Kidney epithelial cell (primary cell): ENCODE measurements around the gene LRATD1. TPM values are rescaled to one million over a fixed set of nuclear protein-coding genes. Genes with fewer than 3 reads are reported as not detected.

Experiments
- DNase-seq: peaks from one replicate; pipeline ENCODE4 v3.0.0-alpha.2; 2010; ENCODE audit warnings: low read depth
- H3K27me3 ChIP-seq: 2 replicates; pipeline ENCODE4 v1.6.0; 2011; ENCODE audit warnings: low read length; ENCODE audit not compliant: control insufficient read depth, insufficient read depth
- H3K36me3 ChIP-seq: 2 replicates; pipeline ENCODE4 v1.5.1; 2011; ENCODE audit warnings: low read length; ENCODE audit not compliant: control insufficient read depth, insufficient read depth
- H3K4me3 ChIP-seq: 2 replicates; pipeline ENCODE4 v1.5.1; 2011; ENCODE audit warnings: low read depth, mild to moderate bottlenecking, control low read depth, low read length
- total RNA-seq: library from RNA; depleted of rRNA; stranded (reverse); fragments of >200 nt; gene quantifications from 2 replicates; pipeline ENCODE4 v1.2.3, GENCODE V29; 2015
- TF ChIP-seq, protein P1 (sequence below): IDR thresholded peaks from 2 replicates; pipeline ENCODE4 v1.5.1; 2011; ENCODE audit warnings: mild to moderate bottlenecking, moderate library complexity, low read length, control low read depth, inconsistent platforms; ENCODE audit not compliant: insufficient read depth, poor library complexity, severe bottlenecking

LRATD1 gene
- total RNA-seq, 1 donor from 2014 or later: 11.4 TPM

GRCh38 chr2:14633461-14634181, 1.1 kb downstream of the LRATD1 start:
- DNase-seq: no peak
- TF ChIP-seq, protein P1, sequence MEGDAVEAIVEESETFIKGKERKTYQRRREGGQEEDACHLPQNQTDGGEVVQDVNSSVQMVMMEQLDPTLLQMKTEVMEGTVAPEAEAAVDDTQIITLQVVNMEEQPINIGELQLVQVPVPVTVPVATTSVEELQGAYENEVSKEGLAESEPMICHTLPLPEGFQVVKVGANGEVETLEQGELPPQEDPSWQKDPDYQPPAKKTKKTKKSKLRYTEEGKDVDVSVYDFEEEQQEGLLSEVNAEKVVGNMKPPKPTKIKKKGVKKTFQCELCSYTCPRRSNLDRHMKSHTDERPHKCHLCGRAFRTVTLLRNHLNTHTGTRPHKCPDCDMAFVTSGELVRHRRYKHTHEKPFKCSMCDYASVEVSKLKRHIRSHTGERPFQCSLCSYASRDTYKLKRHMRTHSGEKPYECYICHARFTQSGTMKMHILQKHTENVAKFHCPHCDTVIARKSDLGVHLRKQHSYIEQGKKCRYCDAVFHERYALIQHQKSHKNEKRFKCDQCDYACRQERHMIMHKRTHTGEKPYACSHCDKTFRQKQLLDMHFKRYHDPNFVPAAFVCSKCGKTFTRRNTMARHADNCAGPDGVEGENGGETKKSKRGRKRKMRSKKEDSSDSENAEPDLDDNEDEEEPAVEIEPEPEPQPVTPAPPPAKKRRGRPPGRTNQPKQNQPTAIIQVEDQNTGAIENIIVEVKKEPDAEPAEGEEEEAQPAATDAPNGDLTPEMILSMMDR: no peak
- H3K4me3 ChIP-seq: peak overlapping the region; percentile 47
- H3K27me3 ChIP-seq: no peaks in the 10 kb centered on the region
- H3K36me3 ChIP-seq: no peaks in the 10 kb centered on the region

DNA sequence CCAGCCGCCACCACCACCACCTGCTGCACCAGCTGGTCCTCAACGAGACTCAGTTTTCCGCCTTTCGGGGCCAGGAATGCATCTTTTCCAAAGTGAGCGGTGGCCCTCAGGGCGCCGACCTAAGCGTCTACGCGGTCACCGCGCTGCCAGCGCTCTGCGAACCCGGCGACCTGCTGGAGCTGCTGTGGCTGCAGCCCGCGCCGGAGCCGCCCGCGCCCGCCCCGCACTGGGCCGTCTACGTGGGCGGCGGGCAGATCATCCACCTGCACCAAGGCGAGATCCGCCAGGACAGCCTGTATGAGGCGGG, 1.6 kb downstream of the LRATD1 start:
- H3K4me3 ChIP-seq: peak overlapping the region; percentile 47
- no peak for DNase-seq
- no peaks in the 10 kb centered on the region for H3K27me3 ChIP-seq
- H3K36me3 ChIP-seq: no peaks in the 10 kb centered on the region
- TF ChIP-seq, protein P1: no peak

DNA sequence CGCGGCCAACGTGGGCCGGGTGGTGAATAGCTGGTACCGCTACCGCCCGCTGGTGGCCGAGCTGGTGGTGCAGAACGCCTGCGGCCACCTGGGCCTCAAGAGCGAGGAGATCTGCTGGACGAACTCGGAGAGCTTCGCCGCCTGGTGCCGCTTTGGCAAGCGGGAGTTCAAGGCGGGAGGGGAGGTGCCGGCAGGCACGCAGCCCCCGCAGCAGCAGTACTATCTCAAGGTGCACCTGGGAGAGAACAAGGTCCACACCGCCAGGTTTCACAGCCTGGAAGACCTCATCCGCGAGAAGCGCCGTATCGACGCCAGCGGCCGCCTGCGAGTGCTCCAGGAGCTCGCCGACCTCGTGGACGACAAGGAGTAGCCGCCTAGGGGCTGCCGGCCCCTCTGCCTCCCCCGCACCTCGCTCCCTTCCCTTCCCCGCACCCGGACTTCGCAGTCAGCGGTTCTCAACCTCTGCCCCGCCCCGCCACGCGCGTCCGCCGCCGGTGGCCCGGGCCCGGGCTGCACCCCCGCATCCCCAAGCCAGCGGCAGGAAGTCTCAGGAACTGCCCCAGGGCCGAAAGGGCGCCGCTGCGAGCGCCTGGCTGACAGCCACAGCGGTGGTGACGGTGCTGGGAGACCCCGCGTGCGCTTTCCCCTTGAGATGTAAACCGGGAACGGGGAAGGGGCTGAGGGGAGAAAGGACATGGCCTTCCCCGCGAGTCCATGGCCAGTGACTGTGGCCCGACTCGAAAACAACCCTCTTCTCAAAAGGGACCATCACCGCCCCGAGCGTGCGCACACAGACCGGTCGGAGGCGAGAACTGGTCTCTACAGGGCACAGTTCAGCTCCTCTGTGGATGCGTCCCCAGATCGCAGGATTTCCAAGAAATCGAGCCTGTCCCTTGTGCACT, 2.2 kb downstream of the LRATD1 start:
- H3K36me3 ChIP-seq: no peaks in the 10 kb centered on the region
- H3K27me3 ChIP-seq: no peaks in the 10 kb centered on the region
- TF ChIP-seq, protein P1: peak; percentile 86
- DNase-seq: peak; percentile 44
- H3K4me3 ChIP-seq: peak overlapping the region; percentile 47

GRCh38 chr2:14635391-14635871, 2.9 kb downstream of the LRATD1 start:
- no peak for DNase-seq
- H3K4me3 ChIP-seq: peak overlapping the region; percentile 47
- H3K36me3 ChIP-seq: no peaks in the 10 kb centered on the region
- H3K27me3 ChIP-seq: no peaks in the 10 kb centered on the region
- TF ChIP-seq, protein P1: peak; percentile 19

- Histone ChIP-seq H3K27me3 (no peaks in the 10 kb centered on the region), H3K36me3 (no peaks in the 10 kb centered on the region), H3K4me3 (no peak overlapping the region)
- TF ChIP-seq, protein P1: no peak
- no peak for DNase-seq
These were observed 6.0 kb downstream of the LRATD1 start for GRCh38 chr2:14638488-14638887.
